K562 (cell line): Measurements from ENCODE around the gene ITPR1. TPM values are rescaled to one million over a fixed set of nuclear protein-coding genes. Genes with fewer than 3 reads are reported as not detected.

Experiments used
- ADNP ChIP-seq: fragments of 200-800 bp; sonication (Bioruptor generic); IDR thresholded peaks from 2 replicates; pipeline ENCODE4 v1.6.1; 2016; ENCODE audit warnings: missing genetic modification characterization, missing compliant biosample characterization
- CBX8 ChIP-seq: fragments of 200-600 bp; sonication (generic); IDR thresholded peaks from 2 replicates; pipeline ENCODE4 v1.6.1; 2012; ENCODE audit warnings: borderline replicate concordance, mixed run types, low read depth, mild to moderate bottlenecking, moderate library complexity, mixed read lengths, low read length, control low read depth, inconsistent platforms; ENCODE audit not compliant: poor library complexity, severe bottlenecking; ENCODE audit errors: extremely low read depth
- L3MBTL2 ChIP-seq: fragments of 450-650 bp; IDR thresholded peaks from 2 replicates; pipeline ENCODE4 v1.6.1; 2016; ENCODE audit warnings: mild to moderate bottlenecking, moderate library complexity
- MYBL2 ChIP-seq, 2 experiments: fragments of 450-650 bp in 1 of 2; sonication (generic) in 1 of 2; formaldehyde crosslinking in 1 of 2; IDR thresholded peaks; 2 replicates each; pipeline versions ENCODE4 v1.6.1 to v1.8.1; 2017 to 2022; ENCODE audit warnings: borderline replicate concordance in 1 of 2, inconsistent platforms in 1 of 2, low read depth in 1 of 2, mild to moderate bottlenecking in 1 of 2, missing genetic modification reagents in 1 of 2, moderate library complexity in 1 of 2
- SMARCA4 ChIP-seq: fragments of 450-650 bp; IDR thresholded peaks from 2 replicates; pipeline ENCODE4 v1.6.1; 2016
- TAF7 ChIP-seq: fragments of 450-650 bp; IDR thresholded peaks from 2 replicates; pipeline ENCODE4 v1.6.1; 2016; ENCODE audit warnings: missing genetic modification characterization, missing compliant biosample characterization
- ZNF12 ChIP-seq: sonication (generic); formaldehyde crosslinking; IDR thresholded peaks from 2 replicates; pipeline ENCODE4 v1.4.0; 2020; ENCODE audit warnings: mild to moderate bottlenecking, missing genetic modification reagents
- ZNF175 ChIP-seq: fragments of 200-800 bp; sonication (Bioruptor generic); IDR thresholded peaks from 2 replicates; pipeline ENCODE4 v1.6.1; 2016; ENCODE audit warnings: low read depth, mild to moderate bottlenecking, missing genetic modification characterization, missing compliant biosample characterization
- polyA plus RNA-seq, 8 experiments: library from polyadenylated mRNA; depleted of rRNA in 4 of 8; stranded (reverse) in 5 of 8; unstranded in 3 of 8; fragments of >200 nt; fragmentation: Nextera tagmentation in 2 of 8; fragmentation: Illumina TruSeq in 1 of 8; extraction: Ambion mirVana in 2 of 8; extraction: Trizol in 1 of 8; gene quantifications; 2 replicates each; pipeline versions ENCODE4 v1.2.1 to v1.2.3, GENCODE V29; 2011 to 2014; ENCODE audit warnings: inconsistent platforms in 1 of 8, missing spikeins in 1 of 8
- total RNA-seq, 7 experiments: library from RNA; depleted of rRNA in 6 of 7; stranded (reverse); fragments of >200 nt in 6 of 7; fragmentation: Illumina TruSeq in 2 of 7; extraction: Trizol in 2 of 7; gene quantifications; 2 replicates each; pipeline versions ENCODE4 v1.2.1 to v1.2.3, GENCODE V29; 2011 to 2021; ENCODE audit warnings: low replicate concordance in 1 of 7
- TF ChIP-seq, protein P1 (sequence below): fragments of 450-650 bp; IDR thresholded peaks from 2 replicates; pipeline ENCODE4 v1.6.1; 2016; ENCODE audit warnings: borderline replicate concordance
- TF ChIP-seq, protein P2 (sequence below): fragments of 450-650 bp; IDR thresholded peaks from one replicate; pipeline ENCODE4 v1.6.1; 2018; ENCODE audit warnings: mild to moderate bottlenecking, moderate library complexity; ENCODE audit not compliant: partially characterized antibody
- TF ChIP-seq, protein P3 (sequence below), 2 experiments: IDR thresholded peaks; 2 replicates each; pipeline ENCODE4 v1.6.1; 2011; ENCODE audit warnings: borderline replicate concordance in 1 of 2, control low read depth in 1 of 2, low read depth in 1 of 2, low read length in 1 of 2, mild to moderate bottlenecking in 1 of 2, mixed read lengths in 1 of 2, moderate library complexity in 1 of 2; ENCODE audit not compliant: insufficient read depth in 1 of 2, insufficient read length in 1 of 2, poor library complexity in 1 of 2, severe bottlenecking in 1 of 2; ENCODE audit errors: extremely low read depth in 1 of 2
- TF ChIP-seq, protein P4 (sequence below): fragments of 200-800 bp; sonication (Bioruptor generic); IDR thresholded peaks from 2 replicates; pipeline ENCODE4 v1.6.1; 2016; ENCODE audit warnings: missing genetic modification characterization, missing compliant biosample characterization

The ITPR1 gene
- total and polyA plus RNA-seq, 9 of the 15 experiments (the other 6 are each of a cell fraction or from before 2014, with no cell fraction given), result 22.4 to 40.0 (median 27.4) TPM

DNA sequence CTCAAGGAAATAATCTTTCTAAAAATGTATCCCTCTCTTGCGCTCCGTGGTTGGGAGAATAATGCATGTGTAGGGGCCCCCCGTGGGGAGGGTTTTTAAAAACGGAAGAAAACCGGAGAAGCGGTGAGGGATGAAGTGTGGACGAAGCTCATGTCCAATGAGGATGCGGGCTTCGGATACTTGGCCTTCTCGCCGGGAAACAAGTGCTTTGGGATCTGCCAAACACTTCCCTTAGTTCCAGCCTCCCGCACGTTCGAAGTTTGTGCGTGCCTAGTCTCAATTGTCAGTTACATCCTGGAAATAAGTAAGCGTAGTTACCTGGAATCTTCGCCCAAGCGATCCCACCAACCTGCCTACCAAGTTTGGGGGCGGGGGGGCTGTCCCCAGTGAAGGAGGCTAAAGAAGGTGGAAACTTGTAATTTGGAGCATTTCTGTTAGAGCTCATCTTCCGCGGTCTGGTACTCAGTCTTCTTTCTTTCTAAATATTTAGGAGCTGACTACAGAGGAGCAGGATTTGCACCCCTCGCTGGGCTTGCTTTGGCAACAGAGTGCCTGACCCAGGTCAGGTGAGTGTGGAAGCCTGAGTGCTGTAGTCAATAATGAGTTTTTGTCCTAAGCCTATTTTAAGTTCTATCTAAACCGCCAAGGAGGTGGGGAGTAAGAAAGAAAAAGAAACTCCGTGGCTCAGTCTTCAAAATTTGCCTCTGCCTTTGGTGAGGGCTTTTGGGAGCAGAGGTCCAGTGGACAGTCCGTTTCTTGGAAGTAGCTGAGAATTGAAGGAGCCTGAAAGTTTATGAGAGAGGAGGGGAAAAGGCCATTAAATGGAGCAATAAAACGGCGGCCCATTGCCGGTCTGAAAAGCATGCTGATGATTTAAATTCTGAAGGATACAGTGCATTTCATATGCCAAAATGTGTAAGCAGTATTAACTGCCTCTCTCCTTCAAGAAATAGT lies 1.1 kb downstream of the ITPR1 start (continued):
- TF ChIP-seq, protein P1, sequence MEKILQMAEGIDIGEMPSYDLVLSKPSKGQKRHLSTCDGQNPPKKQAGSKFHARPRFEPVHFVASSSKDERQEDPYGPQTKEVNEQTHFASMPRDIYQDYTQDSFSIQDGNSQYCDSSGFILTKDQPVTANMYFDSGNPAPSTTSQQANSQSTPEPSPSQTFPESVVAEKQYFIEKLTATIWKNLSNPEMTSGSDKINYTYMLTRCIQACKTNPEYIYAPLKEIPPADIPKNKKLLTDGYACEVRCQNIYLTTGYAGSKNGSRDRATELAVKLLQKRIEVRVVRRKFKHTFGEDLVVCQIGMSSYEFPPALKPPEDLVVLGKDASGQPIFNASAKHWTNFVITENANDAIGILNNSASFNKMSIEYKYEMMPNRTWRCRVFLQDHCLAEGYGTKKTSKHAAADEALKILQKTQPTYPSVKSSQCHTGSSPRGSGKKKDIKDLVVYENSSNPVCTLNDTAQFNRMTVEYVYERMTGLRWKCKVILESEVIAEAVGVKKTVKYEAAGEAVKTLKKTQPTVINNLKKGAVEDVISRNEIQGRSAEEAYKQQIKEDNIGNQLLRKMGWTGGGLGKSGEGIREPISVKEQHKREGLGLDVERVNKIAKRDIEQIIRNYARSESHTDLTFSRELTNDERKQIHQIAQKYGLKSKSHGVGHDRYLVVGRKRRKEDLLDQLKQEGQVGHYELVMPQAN, result no peak
- no peak for TF ChIP-seq ZNF175 (CRISPR knock-in tag)
- no peak for TF ChIP-seq MYBL2 (IDR thresholded peaks at IDR 0.05; ENCODE audit: low read depth)
- no peak for TF ChIP-seq MYBL2 (CRISPR knock-in tag; IDR thresholded peaks at IDR 0.05; ENCODE audit: borderline replicate concordance)
- no peak for TF ChIP-seq SMARCA4
- TF ChIP-seq, protein P2, sequence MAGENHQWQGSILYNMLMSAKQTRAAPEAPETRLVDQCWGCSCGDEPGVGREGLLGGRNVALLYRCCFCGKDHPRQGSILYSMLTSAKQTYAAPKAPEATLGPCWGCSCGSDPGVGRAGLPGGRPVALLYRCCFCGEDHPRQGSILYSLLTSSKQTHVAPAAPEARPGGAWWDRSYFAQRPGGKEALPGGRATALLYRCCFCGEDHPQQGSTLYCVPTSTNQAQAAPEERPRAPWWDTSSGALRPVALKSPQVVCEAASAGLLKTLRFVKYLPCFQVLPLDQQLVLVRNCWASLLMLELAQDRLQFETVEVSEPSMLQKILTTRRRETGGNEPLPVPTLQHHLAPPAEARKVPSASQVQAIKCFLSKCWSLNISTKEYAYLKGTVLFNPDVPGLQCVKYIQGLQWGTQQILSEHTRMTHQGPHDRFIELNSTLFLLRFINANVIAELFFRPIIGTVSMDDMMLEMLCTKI, result no peak
- TF ChIP-seq, protein P3, sequence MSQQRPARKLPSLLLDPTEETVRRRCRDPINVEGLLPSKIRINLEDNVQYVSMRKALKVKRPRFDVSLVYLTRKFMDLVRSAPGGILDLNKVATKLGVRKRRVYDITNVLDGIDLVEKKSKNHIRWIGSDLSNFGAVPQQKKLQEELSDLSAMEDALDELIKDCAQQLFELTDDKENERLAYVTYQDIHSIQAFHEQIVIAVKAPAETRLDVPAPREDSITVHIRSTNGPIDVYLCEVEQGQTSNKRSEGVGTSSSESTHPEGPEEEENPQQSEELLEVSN (IDR thresholded peaks at IDR 0.05; ENCODE audit: borderline replicate concordance in 1 of 2, extremely low read depth in 1 of 2, insufficient read depth in 1 of 2, insufficient read length in 1 of 2, low read depth in 1 of 2, low read length in 1 of 2, poor library complexity in 1 of 2, severe bottlenecking in 1 of 2), result peak in 1 of 2 experiments; percentile 10
- TF ChIP-seq, protein P4, sequence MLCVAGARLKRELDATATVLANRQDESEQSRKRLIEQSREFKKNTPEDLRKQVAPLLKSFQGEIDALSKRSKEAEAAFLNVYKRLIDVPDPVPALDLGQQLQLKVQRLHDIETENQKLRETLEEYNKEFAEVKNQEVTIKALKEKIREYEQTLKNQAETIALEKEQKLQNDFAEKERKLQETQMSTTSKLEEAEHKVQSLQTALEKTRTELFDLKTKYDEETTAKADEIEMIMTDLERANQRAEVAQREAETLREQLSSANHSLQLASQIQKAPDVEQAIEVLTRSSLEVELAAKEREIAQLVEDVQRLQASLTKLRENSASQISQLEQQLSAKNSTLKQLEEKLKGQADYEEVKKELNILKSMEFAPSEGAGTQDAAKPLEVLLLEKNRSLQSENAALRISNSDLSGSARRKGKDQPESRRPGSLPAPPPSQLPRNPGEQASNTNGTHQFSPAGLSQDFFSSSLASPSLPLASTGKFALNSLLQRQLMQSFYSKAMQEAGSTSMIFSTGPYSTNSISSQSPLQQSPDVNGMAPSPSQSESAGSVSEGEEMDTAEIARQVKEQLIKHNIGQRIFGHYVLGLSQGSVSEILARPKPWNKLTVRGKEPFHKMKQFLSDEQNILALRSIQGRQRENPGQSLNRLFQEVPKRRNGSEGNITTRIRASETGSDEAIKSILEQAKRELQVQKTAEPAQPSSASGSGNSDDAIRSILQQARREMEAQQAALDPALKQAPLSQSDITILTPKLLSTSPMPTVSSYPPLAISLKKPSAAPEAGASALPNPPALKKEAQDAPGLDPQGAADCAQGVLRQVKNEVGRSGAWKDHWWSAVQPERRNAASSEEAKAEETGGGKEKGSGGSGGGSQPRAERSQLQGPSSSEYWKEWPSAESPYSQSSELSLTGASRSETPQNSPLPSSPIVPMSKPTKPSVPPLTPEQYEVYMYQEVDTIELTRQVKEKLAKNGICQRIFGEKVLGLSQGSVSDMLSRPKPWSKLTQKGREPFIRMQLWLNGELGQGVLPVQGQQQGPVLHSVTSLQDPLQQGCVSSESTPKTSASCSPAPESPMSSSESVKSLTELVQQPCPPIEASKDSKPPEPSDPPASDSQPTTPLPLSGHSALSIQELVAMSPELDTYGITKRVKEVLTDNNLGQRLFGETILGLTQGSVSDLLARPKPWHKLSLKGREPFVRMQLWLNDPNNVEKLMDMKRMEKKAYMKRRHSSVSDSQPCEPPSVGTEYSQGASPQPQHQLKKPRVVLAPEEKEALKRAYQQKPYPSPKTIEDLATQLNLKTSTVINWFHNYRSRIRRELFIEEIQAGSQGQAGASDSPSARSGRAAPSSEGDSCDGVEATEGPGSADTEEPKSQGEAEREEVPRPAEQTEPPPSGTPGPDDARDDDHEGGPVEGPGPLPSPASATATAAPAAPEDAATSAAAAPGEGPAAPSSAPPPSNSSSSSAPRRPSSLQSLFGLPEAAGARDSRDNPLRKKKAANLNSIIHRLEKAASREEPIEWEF (CRISPR knock-in tag), result no peak
- no peak for TF ChIP-seq TAF7 (tag)
- no peak for TF ChIP-seq ZNF12 (CRISPR knock-in tag)
- no peak for TF ChIP-seq ADNP (tag)
- TF ChIP-seq CBX8, result no peak
- peak; percentile 30 for TF ChIP-seq L3MBTL2
